ENCODE data around the gene DMD. TPM values are rescaled to one million over a fixed set of nuclear protein-coding genes. Genes with fewer than 3 reads are reported as not detected.
"Not testable (repeated sequence)": the region's sequence is repeated elsewhere in the genome, so short reads cannot be mapped to it uniquely, and the experiment has no call there.

DMD gene
- total RNA-seq, 1 donor from 2014 or later, result 9.7 TPM

DNA sequence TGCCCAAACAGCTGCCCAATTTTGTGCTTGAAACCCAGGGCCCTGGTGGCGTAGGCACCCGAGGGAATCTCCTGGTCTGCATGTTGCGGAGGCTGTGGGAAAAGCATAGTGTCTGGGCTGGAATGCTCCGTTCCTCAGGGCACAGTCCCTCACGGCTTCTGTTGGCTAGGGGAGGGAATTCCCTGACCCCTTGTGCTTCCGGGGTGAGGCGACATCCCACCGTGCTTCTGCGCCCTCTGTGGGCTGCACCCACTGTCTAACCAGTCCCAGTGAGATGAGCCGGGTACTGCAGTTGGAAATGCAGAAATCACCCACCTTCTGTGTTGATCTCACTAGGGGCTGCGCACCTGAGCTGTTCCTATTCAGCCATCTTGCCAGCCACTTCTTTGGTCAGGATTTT, 1740.1 kb downstream of the DMD start:
- no peak overlapping the region for H3K27ac Mint-ChIP-seq (ENCODE audit: unreplicated experiment)
- H3K27me3 Mint-ChIP-seq (ENCODE audit: low read depth), result no peaks in the 10 kb centered on the region
- no peaks in the 10 kb centered on the region for H3K36me3 Mint-ChIP-seq (ENCODE audit: low read depth)
- TF ChIP-seq, protein P1, sequence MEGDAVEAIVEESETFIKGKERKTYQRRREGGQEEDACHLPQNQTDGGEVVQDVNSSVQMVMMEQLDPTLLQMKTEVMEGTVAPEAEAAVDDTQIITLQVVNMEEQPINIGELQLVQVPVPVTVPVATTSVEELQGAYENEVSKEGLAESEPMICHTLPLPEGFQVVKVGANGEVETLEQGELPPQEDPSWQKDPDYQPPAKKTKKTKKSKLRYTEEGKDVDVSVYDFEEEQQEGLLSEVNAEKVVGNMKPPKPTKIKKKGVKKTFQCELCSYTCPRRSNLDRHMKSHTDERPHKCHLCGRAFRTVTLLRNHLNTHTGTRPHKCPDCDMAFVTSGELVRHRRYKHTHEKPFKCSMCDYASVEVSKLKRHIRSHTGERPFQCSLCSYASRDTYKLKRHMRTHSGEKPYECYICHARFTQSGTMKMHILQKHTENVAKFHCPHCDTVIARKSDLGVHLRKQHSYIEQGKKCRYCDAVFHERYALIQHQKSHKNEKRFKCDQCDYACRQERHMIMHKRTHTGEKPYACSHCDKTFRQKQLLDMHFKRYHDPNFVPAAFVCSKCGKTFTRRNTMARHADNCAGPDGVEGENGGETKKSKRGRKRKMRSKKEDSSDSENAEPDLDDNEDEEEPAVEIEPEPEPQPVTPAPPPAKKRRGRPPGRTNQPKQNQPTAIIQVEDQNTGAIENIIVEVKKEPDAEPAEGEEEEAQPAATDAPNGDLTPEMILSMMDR (conservative IDR thresholded peaks at IDR 0.05), result no peak
- no peak overlapping the region for H3K4me3 Mint-ChIP-seq
- H3K9me3 Mint-ChIP-seq, result peaks cover 17% of the 10 kb centered on the region
- DNase-seq (ENCODE audit: low read depth, low spot score), result no peak
- no peaks in the 10 kb centered on the region for H3K4me1 Mint-ChIP-seq

DNA sequence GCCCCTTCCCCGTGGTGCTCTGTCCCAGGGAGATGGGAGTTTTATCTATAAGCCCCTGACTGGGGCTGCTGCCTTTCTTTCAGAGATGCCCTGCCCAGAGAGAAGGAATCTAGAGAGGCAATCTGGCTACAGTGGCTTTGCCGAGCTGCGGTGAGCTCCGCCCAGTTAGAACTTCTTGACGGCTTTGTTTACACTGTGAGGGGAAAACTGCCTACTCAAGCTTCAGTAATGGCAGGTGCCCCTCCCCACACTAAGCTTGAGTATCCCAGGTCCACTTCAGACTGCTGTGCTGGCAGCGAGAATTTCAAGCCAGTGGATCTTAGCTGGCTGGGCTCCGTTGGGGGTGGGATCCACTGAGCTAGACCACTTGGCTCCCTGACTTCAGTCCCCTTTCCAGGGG, 1740.6 kb downstream of the DMD start:
- not testable (repeated sequence) for H3K36me3 Mint-ChIP-seq (ENCODE audit: low read depth); H3K4me1 Mint-ChIP-seq; DNase-seq (ENCODE audit: low read depth, low spot score); H3K27me3 Mint-ChIP-seq (ENCODE audit: low read depth); H3K4me3 Mint-ChIP-seq; H3K27ac Mint-ChIP-seq (ENCODE audit: unreplicated experiment)
- peaks cover 15% of the 10 kb centered on the region for H3K9me3 Mint-ChIP-seq

DNA sequence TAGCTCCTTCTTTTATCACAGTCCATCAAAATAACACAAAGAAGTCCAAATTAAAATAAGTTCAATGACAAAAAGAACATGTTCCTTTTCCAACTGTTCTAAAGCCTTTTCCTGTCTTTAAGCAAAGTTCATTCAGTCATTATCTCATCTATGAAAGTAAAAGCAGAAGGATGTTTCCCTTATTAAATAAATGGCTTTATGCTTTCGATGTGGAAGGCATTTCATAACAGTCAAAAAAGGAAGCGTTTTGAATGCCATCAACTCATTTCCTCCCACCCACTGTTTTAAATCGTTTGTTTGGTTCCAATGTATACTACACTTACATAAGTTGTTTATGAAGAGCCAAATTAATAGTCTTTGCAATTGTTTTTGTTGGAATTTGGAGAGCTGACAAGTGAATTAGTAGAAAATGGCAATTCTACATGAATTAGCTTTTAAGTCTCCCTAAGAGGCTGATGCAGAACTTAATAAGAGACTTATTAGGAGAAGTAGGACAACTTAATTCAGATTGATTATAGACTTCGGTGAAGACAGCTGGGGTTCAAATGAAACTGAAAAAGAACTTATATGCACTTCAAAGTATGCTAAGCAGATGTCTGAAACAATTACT, 1746.9 kb downstream of the DMD start:
- H3K4me3 Mint-ChIP-seq, result no peak overlapping the region
- peaks cover 6% of the 10 kb centered on the region for H3K4me1 Mint-ChIP-seq
- no peak for DNase-seq (ENCODE audit: low read depth, low spot score)
- peaks cover 3% of the 10 kb centered on the region for H3K36me3 Mint-ChIP-seq (ENCODE audit: low read depth)
- H3K9me3 Mint-ChIP-seq, result peaks cover 15% of the 10 kb centered on the region
- H3K27ac Mint-ChIP-seq (ENCODE audit: unreplicated experiment), result no peak overlapping the region
- no peaks in the 10 kb centered on the region for H3K27me3 Mint-ChIP-seq (ENCODE audit: low read depth)
- TF ChIP-seq, protein P1 (conservative IDR thresholded peaks at IDR 0.05), result no peak

GRCh38 chrX:31461266-31461665, 1750.1 kb downstream of the DMD start:
- Mint-ChIP-seq H3K9me3 (peaks cover 8% of the 10 kb centered on the region), H3K4me3 (no peak overlapping the region), H3K27me3 (ENCODE audit: low read depth) (no peaks in the 10 kb centered on the region), H3K27ac (ENCODE audit: unreplicated experiment) (no peak overlapping the region), H3K36me3 (ENCODE audit: low read depth) (peaks cover 3% of the 10 kb centered on the region), H3K4me1 (peaks cover 6% of the 10 kb centered on the region)
- no peak for DNase-seq (ENCODE audit: low read depth, low spot score)
- TF ChIP-seq, protein P1 (conservative IDR thresholded peaks at IDR 0.05), result no peak

DNA sequence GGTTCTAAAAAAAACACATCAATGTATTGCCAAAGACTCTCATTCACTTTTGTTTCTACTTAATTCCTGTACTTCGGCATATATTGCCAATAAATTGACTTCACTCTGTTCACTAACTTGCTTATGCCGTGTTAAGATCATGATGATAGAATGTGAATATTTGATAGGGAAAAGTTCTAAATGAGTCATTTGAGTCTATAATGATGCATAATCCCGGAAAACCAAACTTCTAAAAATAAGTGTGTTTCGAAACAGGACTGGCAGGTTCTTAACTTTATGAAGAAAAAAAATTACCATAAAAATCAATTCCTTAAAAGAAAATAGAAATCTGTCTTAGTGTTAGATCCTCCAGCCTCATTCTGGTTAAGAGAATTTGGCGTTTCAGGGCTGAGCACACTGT, 1752.0 kb downstream of the DMD start:
- Mint-ChIP-seq H3K4me1 (peaks cover under 1% of the 10 kb centered on the region), H3K4me3 (no peak overlapping the region), H3K36me3 (ENCODE audit: low read depth) (peaks cover 3% of the 10 kb centered on the region)

DNA sequence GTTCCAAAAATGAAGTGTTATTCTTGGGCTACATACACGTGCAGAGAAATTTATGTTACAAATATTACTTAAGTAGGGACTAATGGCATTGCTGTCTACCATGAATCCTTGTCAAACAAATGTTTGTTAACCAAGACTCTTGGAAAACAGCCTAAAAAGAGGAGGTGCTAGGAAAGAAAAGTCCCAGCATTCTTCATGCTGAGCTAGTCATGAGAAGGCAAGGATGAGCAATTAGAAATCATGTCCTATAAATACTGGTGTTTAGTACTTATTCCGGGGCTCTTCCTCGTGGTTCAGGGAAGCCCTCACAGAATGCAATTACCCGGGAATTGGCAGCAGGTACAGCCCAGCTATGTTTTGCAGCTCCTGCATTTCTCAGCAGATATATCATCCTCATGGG, 1761.4 kb downstream of the DMD start:
- H3K4me1 Mint-ChIP-seq, result no peaks in the 10 kb centered on the region
- H3K27me3 Mint-ChIP-seq (ENCODE audit: low read depth), result no peaks in the 10 kb centered on the region
- H3K4me3 Mint-ChIP-seq, result no peak overlapping the region
- peaks cover under 1% of the 10 kb centered on the region for H3K36me3 Mint-ChIP-seq (ENCODE audit: low read depth)
- no peak overlapping the region for H3K27ac Mint-ChIP-seq (ENCODE audit: unreplicated experiment)
- no peak for DNase-seq (ENCODE audit: low read depth, low spot score)
- TF ChIP-seq, protein P1 (conservative IDR thresholded peaks at IDR 0.05), result no peak
- H3K9me3 Mint-ChIP-seq, result peaks cover under 1% of the 10 kb centered on the region

More for the DNA sequence above, 1752.0 kb downstream of the DMD start:
- no peak overlapping the region for H3K27ac Mint-ChIP-seq (ENCODE audit: unreplicated experiment)
- TF ChIP-seq, protein P1 (conservative IDR thresholded peaks at IDR 0.05), result no peak
- no peak for DNase-seq (ENCODE audit: low read depth, low spot score)
- peaks cover 8% of the 10 kb centered on the region for H3K9me3 Mint-ChIP-seq
- no peaks in the 10 kb centered on the region for H3K27me3 Mint-ChIP-seq (ENCODE audit: low read depth)
